MG63 (cell line): ENCODE results near the gene NDUFB7. TPM values are rescaled to one million over a fixed set of nuclear protein-coding genes. Genes with fewer than 3 reads are reported as not detected.
"Not testable (repeated sequence)": the region's sequence is repeated elsewhere in the genome, so short reads cannot be mapped to it uniquely, and the experiment has no call there.

ENCODE experiments used
- DNase-seq: peaks from one replicate; pipeline ENCODE4 v3.0.0-alpha.2; 2020
- H3K27me3 ChIP-seq: fragments of 250-450 bp; sonication (Bioruptor Pico); 2 replicates; pipeline ENCODE4 v1.5.1; 2020; ENCODE audit warnings: mild to moderate bottlenecking, moderate library complexity
- H3K36me3 ChIP-seq: fragments of 250-450 bp; sonication (Bioruptor Pico); 2 replicates; pipeline ENCODE4 v1.5.1; 2020; ENCODE audit warnings: mild to moderate bottlenecking, moderate library complexity
- H3K4me3 ChIP-seq: fragments of 250-450 bp; sonication (Bioruptor Pico); 2 replicates; pipeline ENCODE4 v1.5.1; 2020; ENCODE audit warnings: mild to moderate bottlenecking, moderate library complexity
- H3K9me3 ChIP-seq: fragments of 250-450 bp; sonication (Bioruptor Pico); 2 replicates; pipeline ENCODE4 v1.5.1; 2020; ENCODE audit warnings: mild to moderate bottlenecking, moderate library complexity
- total RNA-seq: library from RNA; depleted of rRNA; stranded (reverse); fragments of >200 nt; shearing (Covaris generic); gene quantifications from 2 replicates; pipeline ENCODE4 v1.2.3, GENCODE V29; 2014; ENCODE audit warnings: low replicate concordance

NDUFB7 gene
- total RNA-seq, 1 experiment from 2014 or later = 678 TPM

DNA sequence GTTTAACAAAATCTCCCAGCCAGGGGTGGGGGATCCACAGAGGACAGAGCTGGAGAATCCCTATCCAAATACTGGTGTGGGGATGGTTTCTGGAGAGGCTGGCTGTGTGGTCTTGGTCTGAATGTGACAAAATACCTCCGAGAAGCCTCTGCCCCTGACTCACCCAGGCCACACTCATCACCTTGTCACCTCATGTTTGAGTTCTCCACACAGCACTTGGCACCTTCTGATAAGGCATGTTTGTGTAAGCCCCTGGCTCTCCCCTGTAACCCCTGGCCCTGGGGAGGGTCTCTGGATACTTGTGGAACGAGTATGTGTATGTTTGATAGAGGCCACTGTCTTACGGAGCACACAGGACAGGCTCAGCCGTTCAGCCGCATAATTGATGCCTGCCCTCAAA lies 27.8 kb downstream of the NDUFB7 start:
- H3K27me3 ChIP-seq = no peaks in the 10 kb centered on the region
- H3K4me3 ChIP-seq = no peak overlapping the region
- H3K9me3 ChIP-seq = no peaks in the 10 kb centered on the region
- no peak for DNase-seq
- H3K36me3 ChIP-seq = peaks cover 15% of the 10 kb centered on the region

DNA sequence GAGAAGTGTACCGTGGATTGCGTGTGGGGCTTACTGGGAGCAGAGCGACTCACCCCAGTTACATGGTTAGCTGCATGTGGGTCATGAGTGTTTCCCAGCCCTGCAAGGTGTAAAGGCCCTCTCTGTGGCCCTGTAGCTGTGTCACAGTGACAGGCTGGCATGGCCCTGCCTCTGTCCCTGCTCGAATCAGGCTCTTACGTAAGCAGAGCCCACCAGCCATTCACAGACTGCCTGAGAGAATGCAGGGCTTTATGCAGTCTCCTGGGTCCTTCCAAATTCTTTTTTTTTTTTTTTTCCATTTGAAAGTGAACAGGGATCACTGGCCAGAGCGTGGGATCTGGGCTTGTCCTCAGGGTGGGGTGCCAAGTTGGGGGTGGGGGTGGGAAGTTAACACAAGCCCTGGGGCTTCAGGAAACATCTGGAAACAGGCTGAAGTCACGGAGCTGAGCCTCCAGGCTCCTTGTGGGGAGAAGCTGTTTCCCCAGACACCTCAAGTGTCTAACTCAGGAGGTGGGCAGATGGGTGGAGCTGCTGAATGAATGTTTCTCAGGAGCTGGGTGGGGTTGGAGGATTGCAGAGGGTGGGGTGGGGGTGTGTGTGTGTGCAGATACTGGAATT lies 29.0 kb downstream of the NDUFB7 start:
- DNase-seq = no peak
- Histone ChIP-seq H3K27me3 (no peaks in the 10 kb centered on the region), H3K4me3 (no peak overlapping the region), H3K9me3 (no peaks in the 10 kb centered on the region), H3K36me3 (peaks cover 6% of the 10 kb centered on the region)

DNA sequence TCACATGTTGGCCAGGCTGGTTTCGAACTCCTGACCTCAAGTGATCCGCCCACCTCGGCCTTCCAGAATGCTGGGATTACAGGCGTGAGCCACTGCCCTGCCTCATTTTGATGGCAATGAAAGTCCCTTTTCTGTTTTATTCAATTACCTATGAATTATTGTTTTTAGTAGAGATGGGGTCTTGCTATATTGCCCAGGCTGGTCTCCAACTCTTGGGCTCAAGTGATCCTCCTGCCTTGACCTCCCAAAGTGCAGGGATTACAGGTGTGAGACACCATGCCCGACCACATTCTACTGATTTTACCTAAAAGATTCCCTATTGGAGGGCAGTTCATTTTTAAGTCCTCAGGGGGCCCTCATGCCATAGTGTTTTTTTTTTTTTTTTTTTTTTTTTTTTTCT lies 29.9 kb downstream of the NDUFB7 start:
- not testable (repeated sequence) for H3K4me3 ChIP-seq, H3K9me3 ChIP-seq, H3K36me3 ChIP-seq, DNase-seq, H3K27me3 ChIP-seq

DNA sequence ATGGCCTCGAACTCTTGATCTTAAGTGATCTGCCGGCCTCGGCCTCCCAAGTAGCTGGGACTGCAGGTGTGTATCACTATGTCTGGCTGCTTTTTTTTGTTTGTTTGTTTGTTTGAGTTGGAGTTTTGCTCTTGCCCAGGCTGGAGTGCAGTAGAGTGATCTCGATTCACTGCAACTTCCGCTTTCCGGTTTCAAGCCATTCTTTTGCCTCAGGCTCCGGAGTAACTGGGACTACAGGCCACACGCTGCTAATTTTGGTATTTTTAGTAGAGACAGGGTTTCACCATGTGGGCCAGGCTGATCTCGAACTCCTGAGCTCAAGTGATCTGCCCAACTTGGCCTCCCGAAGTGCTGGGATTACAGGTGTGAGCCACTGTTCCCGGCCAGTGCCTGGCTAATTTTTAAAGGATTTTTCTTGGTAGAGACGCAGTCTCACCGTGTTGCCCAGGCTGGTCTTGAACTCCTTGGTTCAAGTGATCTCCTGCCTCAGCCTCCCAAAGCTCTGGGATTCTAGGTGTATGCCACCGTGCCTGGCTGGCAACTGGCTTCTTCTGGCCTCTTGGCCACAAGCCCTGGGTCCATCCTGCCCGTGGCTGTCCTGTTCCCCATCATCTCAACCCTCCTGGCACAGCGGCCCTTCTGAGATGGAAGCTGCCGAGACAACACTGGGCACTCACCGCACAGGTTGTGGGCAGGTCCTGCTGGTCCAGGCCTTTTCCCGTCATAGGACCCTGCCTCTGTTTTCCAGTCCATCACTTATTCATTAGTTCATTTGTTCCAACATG lies 30.9 kb downstream of the NDUFB7 start:
- no peaks in the 10 kb centered on the region for H3K9me3 ChIP-seq
- no peak overlapping the region for H3K4me3 ChIP-seq
- H3K36me3 ChIP-seq = no peaks in the 10 kb centered on the region; the same call in none of the 2 replicates
- DNase-seq = no peak
- no peaks in the 10 kb centered on the region for H3K27me3 ChIP-seq

DNA sequence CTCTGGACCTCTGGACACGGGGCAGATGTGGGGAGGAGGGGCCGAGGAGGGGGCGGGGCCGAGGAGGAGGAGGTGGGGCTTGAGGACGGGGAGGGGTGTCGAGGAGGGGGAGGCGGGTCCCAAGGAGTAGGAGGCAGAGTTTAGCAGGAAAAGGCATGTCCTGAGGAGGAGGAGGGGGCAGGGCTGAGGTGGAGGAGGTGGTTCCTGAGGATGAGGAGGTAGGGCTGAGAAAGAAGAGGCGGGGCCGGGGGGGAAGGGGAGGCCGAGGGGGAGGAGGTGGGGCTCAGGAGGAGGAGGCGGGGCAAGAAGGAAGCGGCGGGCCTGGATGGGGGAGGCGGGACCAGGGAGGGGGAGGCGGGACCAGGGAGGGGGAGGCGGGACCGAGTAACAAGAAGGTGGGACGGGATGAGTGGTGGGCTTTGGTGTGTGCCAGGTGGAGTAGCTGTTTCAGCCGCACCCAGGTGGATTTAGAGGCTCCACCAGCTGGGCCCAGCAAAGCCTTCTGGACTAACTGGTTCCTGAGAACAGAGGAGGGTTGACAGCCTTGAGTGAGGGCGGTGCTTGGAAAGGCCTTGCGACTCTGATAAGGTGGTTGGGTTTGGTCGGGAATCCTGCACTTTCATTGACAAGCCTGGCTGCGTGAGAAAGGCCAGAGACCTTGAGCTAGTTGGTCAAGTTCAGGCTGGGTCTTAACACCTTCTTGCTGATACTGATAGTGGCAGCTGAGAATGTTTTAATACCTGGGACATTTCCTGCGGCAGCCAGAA lies 34.8 kb downstream of the NDUFB7 start:
- Histone ChIP-seq H3K27me3 (no peaks in the 10 kb centered on the region), H3K36me3 (peaks cover 6% of the 10 kb centered on the region; the same call in 1 of the 2 replicates), H3K4me3 (no peak overlapping the region), H3K9me3 (no peaks in the 10 kb centered on the region)
- DNase-seq = peak; percentile 53

DNA sequence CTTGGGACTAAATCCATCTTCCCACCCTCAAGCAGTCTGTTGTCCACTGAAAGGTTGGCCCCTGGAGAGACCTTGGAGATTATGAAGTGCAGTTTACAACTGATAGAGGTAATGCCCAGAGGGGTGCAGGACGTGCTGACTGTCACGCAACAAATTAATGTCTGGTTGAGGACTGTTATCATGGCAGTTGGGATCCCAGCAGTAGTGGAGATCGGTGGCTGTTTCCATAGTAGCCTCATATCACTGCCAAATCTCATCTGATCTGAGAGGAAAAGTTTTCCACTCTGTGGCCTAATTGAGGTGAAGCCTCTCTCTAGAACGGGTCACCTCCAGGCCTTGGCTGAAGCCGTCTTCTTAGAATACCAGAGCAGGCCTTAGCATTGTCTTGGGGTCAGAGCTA lies 38.4 kb downstream of the NDUFB7 start:
- Histone ChIP-seq H3K9me3 (no peaks in the 10 kb centered on the region), H3K36me3 (peaks cover 12% of the 10 kb centered on the region), H3K27me3 (no peaks in the 10 kb centered on the region), H3K4me3 (no peak overlapping the region)
- no peak for DNase-seq

DNA sequence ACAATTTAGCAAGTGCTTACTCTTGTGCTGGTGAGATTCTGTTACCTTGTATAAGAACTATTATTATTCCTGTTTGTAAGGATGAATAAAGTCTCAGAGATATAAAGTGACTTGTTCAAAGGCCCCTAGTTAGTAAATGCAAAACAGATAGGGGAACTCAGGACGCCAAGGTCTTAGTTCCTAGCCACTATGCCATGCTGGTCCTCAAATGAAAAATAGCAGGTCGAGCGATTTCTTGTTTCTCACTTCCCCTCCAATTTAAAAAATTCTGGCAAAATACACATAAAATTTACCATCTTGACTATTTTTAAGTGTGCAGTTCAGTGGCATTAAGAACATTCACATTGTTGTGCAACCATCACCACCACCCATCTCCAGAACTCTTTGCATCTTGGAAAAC lies 41.4 kb downstream of the NDUFB7 start:
- no peaks in the 10 kb centered on the region for H3K9me3 ChIP-seq
- no peak for DNase-seq
- peak overlapping the region; percentile 93 for H3K4me3 ChIP-seq
- no peaks in the 10 kb centered on the region for H3K27me3 ChIP-seq
- peaks cover 12% of the 10 kb centered on the region for H3K36me3 ChIP-seq

DNA sequence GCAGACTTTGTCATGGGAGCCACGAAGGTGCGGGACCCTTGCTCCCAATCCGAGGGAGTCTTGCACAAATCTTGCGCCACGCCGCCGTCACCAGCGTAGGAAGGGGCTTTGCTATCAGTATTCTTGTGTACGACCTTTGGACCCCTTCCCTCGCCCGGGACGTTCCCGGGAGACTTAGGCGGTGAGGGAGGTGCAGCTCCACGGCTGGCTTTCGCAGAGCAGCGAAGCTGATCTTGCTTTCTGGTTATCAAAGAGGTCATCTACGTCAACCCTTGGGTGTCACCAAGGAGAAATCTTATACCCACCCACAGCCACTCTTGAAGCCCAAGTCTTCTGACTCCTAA lies 41.9 kb downstream of the NDUFB7 start:
- Histone ChIP-seq H3K9me3 (no peaks in the 10 kb centered on the region), H3K27me3 (no peaks in the 10 kb centered on the region), H3K4me3 (peak overlapping the region; percentile 93), H3K36me3 (peaks cover 12% of the 10 kb centered on the region)
- peak; percentile 31 for DNase-seq

DNA sequence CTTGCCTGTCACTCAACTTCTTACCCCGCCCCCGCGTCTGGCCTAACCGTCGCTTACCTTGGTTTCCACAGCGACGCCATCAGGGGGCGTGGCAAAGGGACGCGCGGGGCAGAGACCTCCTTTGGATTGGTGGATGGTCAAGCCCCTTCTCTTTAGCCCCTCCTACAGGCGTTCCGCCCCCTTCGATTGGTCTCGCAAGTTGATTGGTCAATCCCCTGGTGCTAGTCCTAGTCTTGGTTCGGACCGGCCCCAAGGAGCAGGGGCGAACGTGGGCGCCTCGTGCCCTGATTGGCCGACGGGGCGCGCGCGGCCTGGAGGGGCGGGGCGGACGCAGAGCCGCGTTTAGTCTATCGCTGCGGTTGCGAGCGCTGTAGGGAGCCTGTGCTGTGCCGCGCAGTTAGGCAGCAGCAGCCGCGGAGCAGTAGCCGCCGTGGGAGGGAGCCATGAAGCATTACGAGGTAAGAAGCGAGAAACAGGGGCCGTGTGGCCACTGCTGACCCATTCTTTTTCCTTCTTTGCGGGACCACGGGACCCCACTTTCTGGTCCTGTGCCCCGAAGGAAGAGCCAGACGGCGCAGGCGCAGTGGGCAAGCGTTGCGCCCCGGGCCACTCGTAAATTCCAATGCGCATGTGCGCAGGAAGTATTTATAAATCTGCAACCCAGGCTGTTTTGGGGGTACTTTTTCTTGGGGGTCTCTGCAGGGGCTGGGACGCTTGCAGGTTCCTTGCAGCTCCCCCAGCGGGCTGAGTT lies 42.4 kb downstream of the NDUFB7 start, which contains the start of gene TECR:
Gene TECR, plus strand, starts transcription at position 341 of the 751 bp plus-strand sequence. Its CDS starts 103 bp downstream, at position 444.
- DNase-seq = peak; percentile 100
- no peaks in the 10 kb centered on the region for H3K27me3 ChIP-seq
- H3K36me3 ChIP-seq = peaks cover 6% of the 10 kb centered on the region
- H3K4me3 ChIP-seq = peak within 1 kb of the TSS; percentile 93
- no peaks in the 10 kb centered on the region for H3K9me3 ChIP-seq

DNA sequence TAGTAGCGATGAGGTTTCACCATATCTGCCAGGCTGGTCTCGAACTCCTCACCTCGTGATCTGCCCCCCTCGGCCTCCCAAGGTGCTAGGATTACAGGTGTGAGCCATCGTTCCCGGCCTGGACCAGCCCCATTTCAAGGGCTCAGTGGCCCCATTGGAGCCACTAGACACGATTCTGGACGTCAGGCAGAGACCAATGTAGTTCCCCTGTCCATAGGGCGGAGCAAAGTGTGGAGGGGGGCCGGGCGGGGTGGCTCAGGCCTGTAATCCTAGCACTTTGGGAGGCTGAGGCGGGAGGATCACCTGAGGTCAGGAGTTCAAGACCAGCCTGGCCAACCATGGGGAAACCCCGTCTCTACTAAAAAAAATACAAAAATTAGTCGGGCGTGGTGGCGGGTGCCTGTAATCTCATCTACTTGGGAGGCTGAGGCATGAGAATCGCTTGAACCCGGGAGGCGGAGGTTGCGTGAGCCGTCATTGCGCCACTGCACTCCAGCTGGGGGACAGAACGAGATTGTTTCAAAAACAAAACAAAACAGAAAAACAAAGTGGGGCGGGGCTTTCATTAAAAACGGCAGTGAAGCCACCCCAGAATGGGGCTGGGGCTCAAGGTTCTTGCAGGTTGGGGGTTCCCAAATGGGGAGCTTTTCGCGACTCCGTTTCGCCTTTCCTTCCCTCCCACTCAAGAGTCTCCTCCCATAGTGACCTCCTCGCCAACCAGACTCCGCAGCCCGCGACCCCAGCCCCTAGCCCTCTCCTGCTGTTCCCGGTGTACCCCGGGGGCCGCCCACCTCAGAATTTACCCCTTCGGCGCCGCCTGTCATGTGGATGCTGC lies 43.2 kb downstream of the NDUFB7 start:
- no peak for DNase-seq
- H3K27me3 ChIP-seq = no peaks in the 10 kb centered on the region
- H3K4me3 ChIP-seq = peak overlapping the region; percentile 93
- H3K36me3 ChIP-seq = peaks cover 6% of the 10 kb centered on the region
- no peaks in the 10 kb centered on the region for H3K9me3 ChIP-seq

DNA sequence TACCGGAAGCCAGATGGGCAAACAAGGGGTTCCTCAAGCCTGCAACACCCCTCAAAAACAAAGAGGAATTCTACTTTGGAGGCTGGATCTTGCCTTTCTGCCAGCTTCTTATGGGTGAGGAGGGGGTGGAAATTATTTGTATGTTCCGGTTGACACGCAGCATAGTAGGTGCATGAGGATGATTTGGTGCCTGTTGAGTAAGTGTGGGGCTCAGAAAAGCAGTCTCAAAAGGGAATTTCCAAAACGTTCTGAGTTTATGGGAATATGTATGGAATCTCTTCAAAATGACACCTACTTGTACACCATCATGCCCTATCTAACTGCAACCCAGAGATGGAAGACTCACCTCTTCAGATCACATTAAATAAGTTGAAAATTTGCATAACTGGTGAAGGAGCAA lies 45.4 kb downstream of the NDUFB7 start:
- Histone ChIP-seq H3K27me3 (no peaks in the 10 kb centered on the region), H3K4me3 (no peak overlapping the region), H3K36me3 (peaks cover 5% of the 10 kb centered on the region; the same call in 1 of the 2 replicates), H3K9me3 (no peaks in the 10 kb centered on the region)
- DNase-seq = no peak

DNA sequence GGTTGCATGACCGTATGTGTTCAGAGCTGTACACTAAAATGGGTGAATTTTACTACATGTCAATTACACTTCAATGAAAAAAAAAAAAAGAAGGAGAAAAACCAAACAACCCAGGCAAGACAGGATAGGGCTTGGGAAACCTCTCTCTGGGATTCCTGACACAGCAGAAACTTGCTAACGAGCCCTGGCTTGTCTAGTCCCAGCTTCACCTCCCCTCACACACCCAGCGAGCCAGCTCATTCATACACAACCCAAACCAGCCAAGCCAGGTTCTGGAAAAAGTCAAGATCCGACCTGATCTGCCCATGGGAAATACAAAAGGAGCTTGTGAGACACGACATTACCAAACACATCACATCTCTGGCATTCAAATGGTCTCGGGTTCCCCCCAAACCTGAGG lies 46.1 kb downstream of the NDUFB7 start:
- DNase-seq = no peak
- H3K27me3 ChIP-seq = no peaks in the 10 kb centered on the region
- no peaks in the 10 kb centered on the region; the same call in 1 of the 2 replicates for H3K36me3 ChIP-seq
- no peaks in the 10 kb centered on the region for H3K9me3 ChIP-seq
- no peak overlapping the region for H3K4me3 ChIP-seq

DNA sequence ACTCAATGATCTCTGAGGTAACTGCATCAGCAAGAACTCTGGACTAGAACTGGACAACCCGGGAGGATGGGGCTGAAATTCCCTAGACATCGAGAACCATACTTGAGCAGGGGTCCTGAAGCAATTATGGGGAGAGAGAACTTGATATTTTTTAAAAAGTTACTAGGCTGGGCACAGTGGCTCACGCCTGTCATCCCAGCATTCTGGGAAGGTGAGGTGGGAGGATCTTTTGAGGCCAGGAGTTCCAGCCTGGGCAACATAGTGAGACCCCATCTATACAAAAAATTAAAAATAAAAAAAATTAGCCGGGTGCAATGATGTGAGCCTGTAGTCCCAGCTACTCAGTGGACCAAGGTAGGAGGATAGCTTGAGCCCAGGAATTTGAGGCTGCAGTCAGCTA lies 51.3 kb downstream of the NDUFB7 start:
- Histone ChIP-seq H3K27me3 (no peaks in the 10 kb centered on the region), H3K36me3 (peaks cover 19% of the 10 kb centered on the region), H3K9me3 (no peaks in the 10 kb centered on the region), H3K4me3 (no peak overlapping the region)
- no peak for DNase-seq

DNA sequence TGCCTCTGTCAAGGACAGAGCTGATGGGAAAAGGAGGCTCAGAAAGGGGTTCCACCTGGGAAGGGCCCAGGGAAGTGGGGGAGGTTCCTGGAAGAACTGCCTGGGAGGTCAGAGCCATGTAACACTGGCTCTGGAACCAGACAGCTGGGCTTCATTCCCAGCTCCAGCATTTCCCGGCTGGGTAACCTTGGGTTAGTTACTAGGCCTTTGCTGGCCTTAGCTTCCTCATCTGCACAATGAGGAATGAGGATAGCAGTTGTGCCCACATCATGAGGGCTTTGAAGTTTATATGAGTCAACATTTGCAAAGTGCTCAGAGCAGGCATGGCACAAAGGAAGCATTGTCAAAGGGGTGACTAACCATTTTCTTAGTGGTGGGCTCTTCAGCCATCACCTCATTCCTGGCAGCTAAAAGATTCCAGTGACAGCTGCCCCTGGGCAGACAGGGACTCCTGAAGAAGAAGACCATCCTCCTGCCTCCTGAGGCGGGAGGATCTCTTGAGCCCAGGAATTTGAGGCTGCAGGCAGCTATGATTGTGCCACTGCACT lies 51.9 kb downstream of the NDUFB7 start:
- no peaks in the 10 kb centered on the region for H3K27me3 ChIP-seq
- peak; percentile 90 for DNase-seq
- H3K36me3 ChIP-seq = peaks cover 26% of the 10 kb centered on the region
- no peaks in the 10 kb centered on the region for H3K9me3 ChIP-seq
- H3K4me3 ChIP-seq = no peak overlapping the region

DNA sequence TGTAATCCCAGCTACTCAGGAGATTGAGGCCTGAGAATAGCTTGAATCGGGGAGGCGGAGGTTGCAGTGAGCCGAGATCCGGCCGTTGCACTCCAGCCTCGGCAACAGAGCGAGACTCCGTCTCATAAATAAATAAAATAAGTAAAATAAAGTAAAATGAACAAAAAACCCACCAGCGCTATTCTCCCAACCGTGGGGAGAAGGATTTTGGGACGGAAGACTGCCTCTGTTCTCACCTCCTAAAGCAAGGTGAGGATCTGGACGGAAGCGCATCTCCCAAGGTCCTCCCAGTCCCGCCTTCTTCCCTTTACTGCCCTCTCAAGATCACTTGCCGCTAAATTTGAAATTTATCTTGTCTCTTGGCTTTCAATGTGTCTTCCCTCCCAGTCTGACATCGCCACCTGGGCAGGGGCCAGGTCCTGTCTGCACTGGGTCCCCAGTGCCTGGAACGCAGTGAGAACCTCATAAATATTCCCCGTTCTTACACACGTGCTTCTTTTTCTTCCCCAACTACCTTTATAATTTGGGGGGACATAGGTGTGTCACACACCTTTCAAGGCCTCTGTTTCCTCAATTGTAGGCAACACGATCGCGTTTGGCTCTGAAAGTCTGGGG lies 52.5 kb downstream of the NDUFB7 start:
- Histone ChIP-seq H3K36me3 (peaks cover 31% of the 10 kb centered on the region), H3K4me3 (no peak overlapping the region), H3K27me3 (no peaks in the 10 kb centered on the region), H3K9me3 (no peaks in the 10 kb centered on the region)
- no peak for DNase-seq
